Nephron (organoid): ENCODE measurements around the gene POU3F2.

Experiments
- H3K27ac Mint-ChIP-seq, 3 experiments: 2 replicates each; pipeline ENCODE4 v1.8.0; 2020; ENCODE audit warnings: mixed read lengths in 3 of 3, mild to moderate bottlenecking in 2 of 3, moderate library complexity in 1 of 3
- H3K27me3 Mint-ChIP-seq: 2 replicates; pipeline ENCODE4 v1.8.0; 2021; ENCODE audit warnings: low read depth, mild to moderate bottlenecking, moderate library complexity, mixed read lengths
- H3K36me3 Mint-ChIP-seq: 2 replicates; pipeline ENCODE4 v1.8.0; 2020; ENCODE audit warnings: low read depth, mixed read lengths
- H3K4me1 Mint-ChIP-seq: 2 replicates; pipeline ENCODE4 v1.8.0; 2020; ENCODE audit warnings: mixed read lengths
- H3K4me3 Mint-ChIP-seq, 3 experiments: 2 replicates each; pipeline ENCODE4 v1.8.0; 2020; ENCODE audit warnings: mild to moderate bottlenecking in 3 of 3, mixed read lengths in 3 of 3, moderate library complexity in 2 of 3
- H3K9me3 Mint-ChIP-seq: 2 replicates; pipeline ENCODE4 v1.8.0; 2020; ENCODE audit warnings: mixed read lengths
- CTCF ChIP-seq, 3 experiments: fragments of 200-600 bp; sonication (generic); IDR thresholded peaks; one replicate each; pipeline ENCODE4 v1.5.0; 2021; ENCODE audit warnings: antibody characterized with exemption in 3 of 3; ENCODE audit not compliant: unreplicated experiment in 3 of 3

The POU3F2 gene

GRCh38 chr6:98828211-98828788 lies 6.1 kb upstream of the POU3F2 start:
- peak overlapping the region in 2 of 3 experiments; percentile 45 to 59 for H3K4me3 Mint-ChIP-seq
- peaks cover 65% of the 10 kb centered on the region for H3K4me1 Mint-ChIP-seq
- no peak for TF ChIP-seq CTCF (IDR thresholded peaks at IDR 0.05; ENCODE audit: unreplicated experiment in 3 of 3)
- no peaks in the 10 kb centered on the region for H3K9me3 Mint-ChIP-seq
- no peak overlapping the region for H3K27ac Mint-ChIP-seq
- peaks cover 100% of the 10 kb centered on the region for H3K27me3 Mint-ChIP-seq
- no peaks in the 10 kb centered on the region for H3K36me3 Mint-ChIP-seq

- H3K36me3 Mint-ChIP-seq: no peaks in the 10 kb centered on the region
- H3K4me1 Mint-ChIP-seq: peaks cover 65% of the 10 kb centered on the region
- no peak overlapping the region for H3K27ac Mint-ChIP-seq
- no peaks in the 10 kb centered on the region for H3K9me3 Mint-ChIP-seq
- no peak for TF ChIP-seq CTCF (IDR thresholded peaks at IDR 0.05; ENCODE audit: unreplicated experiment in 3 of 3)
- H3K27me3 Mint-ChIP-seq: peaks cover 100% of the 10 kb centered on the region
- no peak overlapping the region for H3K4me3 Mint-ChIP-seq
These were observed 5.4 kb upstream of the POU3F2 start for GRCh38 chr6:98828941-98829411.

GRCh38 chr6:98830146-98830545 lies 4.2 kb upstream of the POU3F2 start:
- peaks cover 96% of the 10 kb centered on the region for H3K27me3 Mint-ChIP-seq

GRCh38 chr6:98831057-98831958 lies 3.1 kb upstream of the POU3F2 start:
- H3K36me3 Mint-ChIP-seq: no peaks in the 10 kb centered on the region
- H3K4me3 Mint-ChIP-seq: peak overlapping the region; percentile 79 to 81 (median 81)
- peaks cover 95% of the 10 kb centered on the region for H3K27me3 Mint-ChIP-seq
- no peaks in the 10 kb centered on the region for H3K9me3 Mint-ChIP-seq
- no peak overlapping the region for H3K27ac Mint-ChIP-seq
- no peak for TF ChIP-seq CTCF (IDR thresholded peaks at IDR 0.05; ENCODE audit: unreplicated experiment in 3 of 3)
- H3K4me1 Mint-ChIP-seq: peaks cover 58% of the 10 kb centered on the region

More at GRCh38 chr6:98830146-98830545, 4.2 kb upstream of the POU3F2 start:
- Mint-ChIP-seq H3K9me3 (no peaks in the 10 kb centered on the region), H3K27ac (no peak overlapping the region), H3K4me1 (peaks cover 58% of the 10 kb centered on the region), H3K4me3 (no peak overlapping the region), H3K36me3 (no peaks in the 10 kb centered on the region)
- no peak for TF ChIP-seq CTCF (IDR thresholded peaks at IDR 0.05; ENCODE audit: unreplicated experiment in 3 of 3)

- H3K27ac Mint-ChIP-seq: no peak overlapping the region
- H3K36me3 Mint-ChIP-seq: no peaks in the 10 kb centered on the region
- H3K4me3 Mint-ChIP-seq: peak overlapping the region; percentile 79 to 91 (median 81)
- peaks cover 56% of the 10 kb centered on the region for H3K4me1 Mint-ChIP-seq
- peaks cover 95% of the 10 kb centered on the region for H3K27me3 Mint-ChIP-seq
- H3K9me3 Mint-ChIP-seq: no peaks in the 10 kb centered on the region
- TF ChIP-seq CTCF (IDR thresholded peaks at IDR 0.05; ENCODE audit: unreplicated experiment in 3 of 3): no peak
These were observed 2.5 kb upstream of the POU3F2 start for GRCh38 chr6:98831959-98832283.
